GM12878 (cell line): Measurements from ENCODE around the gene FKBP3. TPM values are rescaled to one million over a fixed set of nuclear protein-coding genes. Genes with fewer than 3 reads are reported as not detected.

Experiments used
- ATAC-seq: fragments of 200-7000 bp; cut with Tn5 transposase; 3 replicates; pipeline ENCODE4 v1.9.1; 2020; ENCODE audit warnings: mild to moderate bottlenecking, moderate library complexity
- BruUV-seq: library from RNA; stranded (reverse); fragments of 400-500 nt; replicated peaks from 2 replicates; lab custom pipeline; 2021; lab: Mats Ljungman, UMichigan
- CTCF ChIA-PET: fragments of 300-600 bp; sonication (Branson Sonifier 250); formaldehyde crosslinking; extraction: SDS; loops from one replicate; lab custom pipeline; 2021; ENCODE audit warnings: inconsistent platforms; lab: Yijun Ruan, JAX
- POLR2A ChIA-PET: fragments of 350-600 bp; formaldehyde crosslinking; extraction: SDS; loops from one replicate; lab custom pipeline; 2021; ENCODE audit warnings: inconsistent platforms; lab: Charles Lee
- RAD21 ChIA-PET: fragments of 300-600 bp; sonication (Branson Sonifier 250); formaldehyde crosslinking; loops from one replicate; lab custom pipeline; 2023; ENCODE audit warnings: antibody characterized with exemption; ENCODE audit not compliant: unreplicated experiment; lab: Charles Lee
- SMC1A ChIA-PET: fragments of 300-600 bp; sonication (Branson Sonifier 250); formaldehyde crosslinking; loops from one replicate; lab custom pipeline; 2023; ENCODE audit not compliant: unreplicated experiment, uncharacterized antibody; lab: Charles Lee
- DNase-seq: peaks from one replicate; pipeline ENCODE4 v3.0.0-alpha.2; 2011; ENCODE audit warnings: low read depth, low spot score
- FAIRE-seq: peaks from 3 replicates; lab custom pipeline; 2011; peaks lifted over from hg19 to GRCh38; lab: Jason Lieb, UNC
- H2AFZ ChIP-seq: 2 replicates; pipeline ENCODE4 v1.6.0; 2011; ENCODE audit warnings: low read depth, low read length, control low read depth; ENCODE audit not compliant: control insufficient read depth
- H3K27ac ChIP-seq: 2 replicates; pipeline ENCODE4 v1.5.1; 2011; ENCODE audit warnings: control low read depth; ENCODE audit not compliant: control insufficient read depth, insufficient read depth
- H3K27me3 ChIP-seq, 2 experiments: replicated peaks in 1 of 2; 2 replicates each; pipeline versions ENCODE4 v1.6.0 to v1.6.1; 2011; ENCODE audit warnings: low read length in 1 of 2; ENCODE audit not compliant: control insufficient read depth in 2 of 2, insufficient read depth in 2 of 2
- H3K36me3 ChIP-seq, 2 experiments: 2 replicates each; pipeline ENCODE4 v1.5.1; 2011; ENCODE audit warnings: low read length in 1 of 2; ENCODE audit not compliant: control insufficient read depth in 2 of 2, insufficient read depth in 2 of 2
- H3K4me1 ChIP-seq: 2 replicates; pipeline ENCODE4 v1.6.1; 2011; ENCODE audit warnings: mild to moderate bottlenecking, low read length, moderate library complexity, mixed read lengths; ENCODE audit not compliant: control insufficient read depth, insufficient read depth
- H3K4me2 ChIP-seq: 2 replicates; pipeline ENCODE4 v1.6.0; 2011; ENCODE audit warnings: control low read depth; ENCODE audit not compliant: control insufficient read depth, insufficient read depth
- H3K4me3 ChIP-seq: fragments of 200-600 bp; sonication (generic); 2 replicates; pipeline ENCODE4 v1.5.1; 2016
- H3K79me2 ChIP-seq: 2 replicates; pipeline ENCODE4 v1.6.0; 2011; ENCODE audit warnings: low read length; ENCODE audit not compliant: control insufficient read depth, insufficient read depth
- H3K9ac ChIP-seq: 2 replicates; pipeline ENCODE4 v1.8.0; 2011; ENCODE audit warnings: low read length, control low read depth, mixed read lengths; ENCODE audit not compliant: control insufficient read depth, insufficient read depth
- H3K9me3 ChIP-seq: replicated peaks from 3 replicates; pipeline ENCODE4 v1.5.1; 2011; ENCODE audit warnings: mild to moderate bottlenecking, low read length; ENCODE audit not compliant: control insufficient read depth, insufficient read depth
- H4K20me1 ChIP-seq: 2 replicates; pipeline ENCODE4 v1.6.0; 2011; ENCODE audit not compliant: control insufficient read depth, insufficient read depth
- CHD4 ChIP-seq: fragments of 200-600 bp; sonication (generic); IDR thresholded peaks from 2 replicates; pipeline ENCODE4 v1.6.1; 2016; ENCODE audit warnings: mild to moderate bottlenecking
- CREM ChIP-seq: IDR thresholded peaks from 2 replicates; pipeline ENCODE4 v1.6.1; 2014; ENCODE audit warnings: antibody characterized with exemption, low read depth
- E2F8 ChIP-seq: fragments of 450-650 bp; IDR thresholded peaks from 2 replicates; pipeline ENCODE4 v1.6.1; 2018; ENCODE audit warnings: mild to moderate bottlenecking, low read depth, moderate library complexity; ENCODE audit not compliant: partially characterized antibody
- ELK1 ChIP-seq: IDR thresholded peaks from 2 replicates; pipeline ENCODE4 v1.6.1; 2012; ENCODE audit warnings: low read depth, low read length, improper control_type of control experiment
- ESRRA ChIP-seq: IDR thresholded peaks from 2 replicates; pipeline ENCODE4 v1.6.1; 2012; ENCODE audit warnings: mild to moderate bottlenecking, low read length, improper control_type of control experiment
- NFYB ChIP-seq: IDR thresholded peaks from 2 replicates; pipeline ENCODE4 v1.6.1; 2011; ENCODE audit warnings: low read depth, mild to moderate bottlenecking, low read length, improper control_type of control experiment, moderate library complexity; ENCODE audit not compliant: insufficient read depth
- NR2F1 ChIP-seq: fragments of 450-650 bp; conservative IDR thresholded peaks from 2 replicates; pipeline ENCODE4 v1.6.1; 2017; ENCODE audit warnings: mild to moderate bottlenecking
- POLR2A ChIP-seq: IDR thresholded peaks from 2 replicates; pipeline ENCODE4 v1.6.1; 2011; ENCODE audit warnings: low read depth, mild to moderate bottlenecking, low read length
- SMAD5 ChIP-seq: IDR thresholded peaks from 2 replicates; pipeline ENCODE4 v1.6.1; 2016; ENCODE audit warnings: antibody characterized with exemption, low read depth
- SRF ChIP-seq, 2 experiments: IDR thresholded peaks; 2 replicates each; pipeline ENCODE4 v1.6.1; 2011; ENCODE audit warnings: low read depth in 2 of 2, low read length in 2 of 2, mild to moderate bottlenecking in 1 of 2, moderate library complexity in 1 of 2
- TCF7 ChIP-seq: IDR thresholded peaks from 2 replicates; pipeline ENCODE4 v1.6.1; 2014; ENCODE audit warnings: antibody characterized with exemption, borderline replicate concordance
- WGBS: methylation state at CpG from one replicate; pipeline ENCODE4 v1.1.6; 2016; ENCODE audit warnings: low lambda C conversion rate; ENCODE audit not compliant: insufficient replicate concordance, insufficient coverage; ENCODE audit errors: missing lambda C conversion rate; 5-methylcytosine and 5-hydroxymethylcytosine counted together
- in situ Hi-C: fragments of 300-500 bp; cut with MboI; formaldehyde crosslinking; loops from 9 replicates; pipeline ENCODE4 v1.14.3; 2018; ENCODE audit warnings: mixed read lengths
- intact Hi-C: fragments of 100-400 bp; cut with micrococcal nuclease; formaldehyde crosslinking; loops from one replicate; pipeline ENCODE4 v1.14.2; 2022; ENCODE audit not compliant: unreplicated experiment
- polyA plus RNA-seq, 11 experiments: library from polyadenylated mRNA; depleted of rRNA in 4 of 11; unstranded in 6 of 11; stranded (reverse) in 5 of 11; fragments of >200 nt; fragmentation: Nextera tagmentation in 4 of 11; fragmentation: Illumina TruSeq in 1 of 11; extraction: Ambion mirVana in 4 of 11; extraction: Trizol in 1 of 11; gene quantifications; 1 replicate in 1 of 11; 2 replicates in 10 of 11; pipeline versions ENCODE4 v1.2.1 to v1.2.3, GENCODE V29; 2011 to 2016; ENCODE audit warnings: inconsistent platforms in 2 of 11, missing spikeins in 2 of 11, low read depth in 1 of 11
- total RNA-seq, 4 experiments: library from RNA; depleted of rRNA in 3 of 4; stranded (reverse); fragments of >200 nt in 3 of 4; fragmentation: Illumina TruSeq in 1 of 4; extraction: Trizol in 1 of 4; gene quantifications; 2 replicates each; pipeline versions ENCODE4 v1.2.1 to v1.2.3, GENCODE V29; 2013 to 2021

Gene FKBP3
- total and polyA plus RNA-seq, 10 of the 15 experiments (the other 5 are each of a cell fraction or from before 2014, with no cell fraction given) = 67.2 to 218 (median 129) TPM

- no peak for ATAC-seq
- in situ Hi-C loops = no loop called here
These were observed 42.8 kb upstream of the FKBP3 start for GRCh38 chr14:45177076-45177475.

More at GRCh38 chr14:45177076-45177475, 42.8 kb upstream of the FKBP3 start:
- Histone ChIP-seq H3K9ac (no peak overlapping the region), H3K36me3 (no peaks in the 10 kb centered on the region; a peak in 1 of 4 replicates), H4K20me1 (no peaks in the 10 kb centered on the region), H3K4me2 (no peak overlapping the region), H3K27me3 (no peaks in the 10 kb centered on the region), H2AFZ (no peak overlapping the region), H3K4me3 (no peak overlapping the region), H3K4me1 (no peaks in the 10 kb centered on the region), H3K79me2 (no peaks in the 10 kb centered on the region), H3K27ac (no peak overlapping the region), H3K9me3 (no peaks in the 10 kb centered on the region)
- ChIA-PET SMC1A (interaction anchor here (1.4 kb wide), 1 partner anchor 77 kb away, joined by 4 read pairs; no protein-coding TSS in a partner anchor), POLR2A (no interaction called here), CTCF (interaction anchor here (1.2 kb wide), 1 partner anchor 19 kb away, joined by 5 read pairs; no protein-coding TSS in a partner anchor), RAD21 (no interaction called here)
- FAIRE-seq = no peak
- intact Hi-C loops = no loop called here
- no TSS peak for BruUV-seq
- no peak for DNase-seq
- TF ChIP-seq POLR2A (no peak), E2F8 (no peak), SMAD5 (no peak), ELK1 (no peak), NR2F1 (no peak), CHD4 (no peak), ESRRA (no peak), TCF7 (no peak), NFYB (no peak), CREM (no peak), SRF (IDR thresholded peaks at IDR 0.05; ENCODE audit: low read depth in 2 of 2, low read length in 2 of 2) (no peak)
- WGBS = 77% methylated on average over 5 of the region's 5 CpGs
